Measurements from ENCODE around the gene OTOF. TPM values are rescaled to one million over a fixed set of nuclear protein-coding genes. Genes with fewer than 3 reads are reported as not detected.

The OTOF gene
- total and polyA plus RNA-seq, 2 of the 4 experiments (the other 2 are of a cell fraction) = 0.03 TPM; not detected in 1

- ChIA-PET POLR2A (ENCODE audit: unreplicated experiment) (no interaction called here), CTCF (interaction anchor here (0.6 to 0.7 kb wide), 2 partner anchors 103 to 518 kb away, joined by 3 to 5 read pairs; no protein-coding TSS in a partner anchor)
- intact Hi-C loops (cut with micrococcal nuclease) (no loop called here), in situ Hi-C loops (cut with MboI; ENCODE audit: low sequenced_read_pairs) (no loop called here), dilution Hi-C loops (cut with HindIII; ENCODE audit: low sequenced_read_pairs, unreplicated experiment) (no loop called here)
- 80% methylated on average over 3 of the region's 5 CpGs; no CpG with 5 or more reads in 1 of the 2 experiments for WGBS, 2 experiments (ENCODE audit: extremely low coverage in 2 of 2, insufficient read length in 1 of 2)
- ATAC-seq (ENCODE audit: low read depth) = no peak
- H3K4ac ChIP-seq (ENCODE audit: low read depth, low read length) = no peak overlapping the region
- no peak overlapping the region for H3K4me2 ChIP-seq (ENCODE audit: low read depth, low read length)
- H2BK20ac ChIP-seq (ENCODE audit: low read depth, low read length) = no peak overlapping the region
- H3K27me3 ChIP-seq (ENCODE audit: control insufficient read depth, insufficient read depth, low read length) = peaks cover 20% of the 10 kb centered on the region
- no peak overlapping the region for H4K91ac ChIP-seq (ENCODE audit: insufficient read depth, low read depth, low read length)
- H3K23ac ChIP-seq (ENCODE audit: low read depth, low read length) = no peak overlapping the region
- no peaks in the 10 kb centered on the region for H3K79me1 ChIP-seq (ENCODE audit: low read depth in 1 of 2, low read length in 2 of 2)
- no peaks in the 10 kb centered on the region for H3K9me1 ChIP-seq (ENCODE audit: insufficient read depth, low read length)
- no peak overlapping the region for H2AK5ac ChIP-seq (ENCODE audit: low read depth, low read length)
- no peak overlapping the region for H3K9ac ChIP-seq (ENCODE audit: low read depth, low read length)
- no peak overlapping the region for H4K5ac ChIP-seq (ENCODE audit: low read depth, low read length)
- no peak overlapping the region for H4K8ac ChIP-seq (ENCODE audit: low read depth in 2 of 2, low read length in 2 of 2)
- no peak overlapping the region for H3K56ac ChIP-seq (ENCODE audit: extremely low read depth, insufficient read depth, low read length)
- H3K4me1 ChIP-seq (ENCODE audit: control insufficient read depth, insufficient read depth, low read length) = no peaks in the 10 kb centered on the region
- H4K20me1 ChIP-seq (ENCODE audit: insufficient read depth, low read length) = no peaks in the 10 kb centered on the region
- no peak overlapping the region for H3K27ac ChIP-seq (ENCODE audit: insufficient read depth, low read length)
- DNase-seq = no peak
- BruUV-seq (replicated peaks) = no TSS peak
- no peak overlapping the region for H2BK15ac ChIP-seq (ENCODE audit: low read depth, low read length)
- no peaks in the 10 kb centered on the region for H3K9me3 ChIP-seq (ENCODE audit: control insufficient read depth, insufficient read depth, low read length)
- no peak overlapping the region for H2BK120ac ChIP-seq (ENCODE audit: low read depth, low read length)
- no peaks in the 10 kb centered on the region for H3K36me3 ChIP-seq (ENCODE audit: control insufficient read depth, insufficient read depth, low read length)
- TF ChIP-seq RFX5 (IDR thresholded peaks at IDR 0.05; ENCODE audit: low read depth, low read length) (no peak), ELK1 (IDR thresholded peaks at IDR 0.05; ENCODE audit: borderline replicate concordance, low read depth, low read length) (no peak), CEBPB (IDR thresholded peaks at IDR 0.05; ENCODE audit: low read depth, low read length) (no peak), NFE2L2 (IDR thresholded peaks at IDR 0.05; ENCODE audit: low read depth, low read length) (no peak), USF2 (IDR thresholded peaks at IDR 0.05; ENCODE audit: low read depth, low read length) (no peak), RCOR1 (IDR thresholded peaks at IDR 0.05; ENCODE audit: insufficient replicate concordance, low read length) (no peak), POLR2A (IDR thresholded peaks at IDR 0.05; ENCODE audit: low read depth, low read length) (no peak), SMC3 (IDR thresholded peaks at IDR 0.05; ENCODE audit: low read depth, low read length) (no peak), BHLHE40 (IDR thresholded peaks at IDR 0.05; ENCODE audit: low read depth, low read length) (no peak), MAZ (IDR thresholded peaks at IDR 0.05; ENCODE audit: borderline replicate concordance, low read depth, low read length) (no peak), MXI1 (IDR thresholded peaks at IDR 0.05; ENCODE audit: borderline replicate concordance, low read depth, low read length) (no peak), FOS (IDR thresholded peaks at IDR 0.05; ENCODE audit: low read depth, low read length) (no peak), RAD21 (IDR thresholded peaks at IDR 0.05; ENCODE audit: low read length) (no peak)
- H3K18ac ChIP-seq (ENCODE audit: low read depth, low read length) = no peak overlapping the region
- H2AFZ ChIP-seq (replicated peaks; ENCODE audit: low read length, poor library complexity) = no peak overlapping the region
- H2BK5ac ChIP-seq (ENCODE audit: low read depth, low read length, poor library complexity, severe bottlenecking) = no peak overlapping the region
- no peak overlapping the region for H3K4me3 ChIP-seq (ENCODE audit: insufficient read depth, low read depth, low read length)
- no peak overlapping the region for H2AK9ac ChIP-seq (replicated peaks; ENCODE audit: low read depth, low read length, poor library complexity)
- no peak overlapping the region for H3K14ac ChIP-seq (replicated peaks; ENCODE audit: low read depth, low read length)
These were observed 56.0 kb downstream of the OTOF start for GRCh38 chr2:26421961-26422360.
